HepG2 (cell line): Measurements from ENCODE around the gene GLCE. TPM values are rescaled to one million over a fixed set of nuclear protein-coding genes. Genes with fewer than 3 reads are reported as not detected.
A peak's percentile ranks its signal among the peaks of the same experiment; 100 is the strongest.

Experiments used
- ARNT ChIP-seq: fragments of 450-650 bp; IDR thresholded peaks from 2 replicates; pipeline ENCODE4 v1.6.1; 2017
- ELF1 ChIP-seq: sonication (generic); formaldehyde crosslinking; IDR thresholded peaks from 2 replicates; pipeline ENCODE4 v1.4.0; 2020; ENCODE audit warnings: missing genetic modification reagents
- EP300 ChIP-seq, 3 experiments: sonication (generic) in 1 of 3; formaldehyde crosslinking in 1 of 3; IDR thresholded peaks; 2 replicates each; pipeline versions ENCODE4 v1.5.1 to v1.6.1; 2011 to 2020; ENCODE audit warnings: low read depth in 2 of 3, low read length in 2 of 3, borderline replicate concordance in 1 of 3, improper control_type of control experiment in 1 of 3, mild to moderate bottlenecking in 1 of 3, missing genetic modification reagents in 1 of 3, moderate library complexity in 1 of 3
- KLF12 ChIP-seq: sonication (generic); formaldehyde crosslinking; IDR thresholded peaks from 2 replicates; pipeline ENCODE4 v1.4.0; 2020; ENCODE audit warnings: missing genetic modification reagents, borderline replicate concordance
- KLF6 ChIP-seq: IDR thresholded peaks from 2 replicates; pipeline ENCODE4 v1.8.0; 2016; ENCODE audit warnings: missing biosample characterization, missing genetic modification reagents
- MAFF ChIP-seq: IDR thresholded peaks from 2 replicates; pipeline ENCODE4 v1.6.1; 2011; ENCODE audit warnings: low read depth, low read length, improper control_type of control experiment
- MAFK ChIP-seq, 2 experiments: IDR thresholded peaks in 1 of 2; conservative IDR thresholded peaks in 1 of 2; 2 replicates each; pipeline ENCODE4 v1.6.1; 2011; ENCODE audit warnings: improper control_type of control experiment in 2 of 2, low read length in 2 of 2
- MXI1 ChIP-seq: IDR thresholded peaks from 3 replicates; pipeline ENCODE4 v1.6.1; 2012; ENCODE audit warnings: low read depth, low read length, inconsistent platforms, borderline replicate concordance
- RAD21 ChIP-seq: fragments of 450-650 bp; formaldehyde crosslinking; IDR thresholded peaks from 2 replicates; pipeline ENCODE4 v1.5.0; 2020; ENCODE audit warnings: mild to moderate bottlenecking
- SMYD3 ChIP-seq: sonication (generic); formaldehyde crosslinking; IDR thresholded peaks from 2 replicates; pipeline ENCODE4 v1.8.1; 2023; ENCODE audit warnings: mild to moderate bottlenecking, missing genetic modification reagents
- STAG1 ChIP-seq: sonication (generic); formaldehyde crosslinking; IDR thresholded peaks from 2 replicates; pipeline ENCODE4 v1.4.0; 2020; ENCODE audit warnings: missing genetic modification reagents
- ZBED4 ChIP-seq: sonication (generic); formaldehyde crosslinking; IDR thresholded peaks from 2 replicates; pipeline ENCODE4 v1.4.0; 2020; ENCODE audit warnings: missing genetic modification reagents, borderline replicate concordance
- ZNF24 ChIP-seq: fragments of 450-650 bp; IDR thresholded peaks from 2 replicates; pipeline ENCODE4 v1.6.1; 2017; ENCODE audit warnings: antibody characterized with exemption, mild to moderate bottlenecking
- ZNF674 ChIP-seq: sonication (generic); formaldehyde crosslinking; IDR thresholded peaks from 2 replicates; pipeline ENCODE4 v1.5.0; 2020; ENCODE audit warnings: low read depth, mild to moderate bottlenecking, missing genetic modification reagents
- polyA plus RNA-seq, 8 experiments: library from polyadenylated mRNA; depleted of rRNA in 3 of 8; stranded (reverse) in 7 of 8; unstranded in 1 of 8; fragments of >200 nt; fragmentation: Illumina TruSeq in 4 of 8; extraction: Trizol in 4 of 8; gene quantifications; 2 replicates each; pipeline versions ENCODE4 v1.2.1 to v1.2.3, GENCODE V29; 2011 to 2016; ENCODE audit warnings: low read depth in 4 of 8, missing spikeins in 1 of 8, mixed read lengths in 1 of 8; ENCODE audit not compliant: insufficient read depth in 1 of 8
- total RNA-seq, 5 experiments: library from RNA; depleted of rRNA; stranded (reverse); fragments of >200 nt; fragmentation: Illumina TruSeq; extraction: Trizol; gene quantifications; 2 replicates each; pipeline ENCODE4 v1.2.3, GENCODE V29; 2016; ENCODE audit warnings: low read depth in 1 of 5
- TF ChIP-seq, protein P1 (sequence below): sonication (generic); formaldehyde crosslinking; IDR thresholded peaks from 2 replicates; pipeline ENCODE4 v1.5.1; 2020; ENCODE audit warnings: mild to moderate bottlenecking, missing genetic modification reagents, borderline replicate concordance
- TF ChIP-seq, protein P2 (sequence below): sonication (generic); formaldehyde crosslinking; IDR thresholded peaks from 2 replicates; pipeline ENCODE4; 2020; ENCODE audit warnings: missing genetic modification reagents, mild to moderate bottlenecking, borderline replicate concordance

GLCE gene
- total and polyA plus RNA-seq, 2 of the 13 experiments (the other 11 are each of a cell fraction or from before 2014, with no cell fraction given) = 12.9 to 23.4 TPM

DNA sequence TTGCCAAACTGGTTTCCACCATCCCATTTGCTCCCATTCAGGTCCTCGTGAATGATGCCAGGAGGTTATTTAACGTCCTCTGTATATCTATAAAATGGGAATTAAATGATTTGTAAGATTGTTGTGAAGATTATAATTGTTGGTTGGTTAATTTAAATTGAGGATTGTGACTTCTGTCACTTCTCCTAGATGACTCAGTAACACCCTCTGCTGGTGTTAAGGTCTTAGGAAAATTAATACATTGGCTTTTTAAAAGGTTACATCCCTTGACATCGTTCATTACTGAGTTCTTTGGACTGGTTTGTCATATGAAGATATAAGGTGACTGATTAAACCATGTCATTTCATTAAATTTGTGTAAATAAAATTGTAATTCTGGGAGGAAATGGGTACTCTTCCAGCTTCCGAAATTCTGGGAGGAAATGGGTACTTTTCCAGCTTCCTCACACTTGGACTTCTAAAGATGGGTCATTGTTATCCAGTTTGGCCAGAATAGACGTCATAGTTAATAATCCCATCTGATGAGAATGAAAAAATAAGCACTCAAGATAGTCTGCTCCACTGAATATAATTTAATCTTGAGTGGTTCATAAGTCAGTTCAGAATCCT is 105.0 kb downstream of the GLCE start (continued):
- TF ChIP-seq, protein P1, sequence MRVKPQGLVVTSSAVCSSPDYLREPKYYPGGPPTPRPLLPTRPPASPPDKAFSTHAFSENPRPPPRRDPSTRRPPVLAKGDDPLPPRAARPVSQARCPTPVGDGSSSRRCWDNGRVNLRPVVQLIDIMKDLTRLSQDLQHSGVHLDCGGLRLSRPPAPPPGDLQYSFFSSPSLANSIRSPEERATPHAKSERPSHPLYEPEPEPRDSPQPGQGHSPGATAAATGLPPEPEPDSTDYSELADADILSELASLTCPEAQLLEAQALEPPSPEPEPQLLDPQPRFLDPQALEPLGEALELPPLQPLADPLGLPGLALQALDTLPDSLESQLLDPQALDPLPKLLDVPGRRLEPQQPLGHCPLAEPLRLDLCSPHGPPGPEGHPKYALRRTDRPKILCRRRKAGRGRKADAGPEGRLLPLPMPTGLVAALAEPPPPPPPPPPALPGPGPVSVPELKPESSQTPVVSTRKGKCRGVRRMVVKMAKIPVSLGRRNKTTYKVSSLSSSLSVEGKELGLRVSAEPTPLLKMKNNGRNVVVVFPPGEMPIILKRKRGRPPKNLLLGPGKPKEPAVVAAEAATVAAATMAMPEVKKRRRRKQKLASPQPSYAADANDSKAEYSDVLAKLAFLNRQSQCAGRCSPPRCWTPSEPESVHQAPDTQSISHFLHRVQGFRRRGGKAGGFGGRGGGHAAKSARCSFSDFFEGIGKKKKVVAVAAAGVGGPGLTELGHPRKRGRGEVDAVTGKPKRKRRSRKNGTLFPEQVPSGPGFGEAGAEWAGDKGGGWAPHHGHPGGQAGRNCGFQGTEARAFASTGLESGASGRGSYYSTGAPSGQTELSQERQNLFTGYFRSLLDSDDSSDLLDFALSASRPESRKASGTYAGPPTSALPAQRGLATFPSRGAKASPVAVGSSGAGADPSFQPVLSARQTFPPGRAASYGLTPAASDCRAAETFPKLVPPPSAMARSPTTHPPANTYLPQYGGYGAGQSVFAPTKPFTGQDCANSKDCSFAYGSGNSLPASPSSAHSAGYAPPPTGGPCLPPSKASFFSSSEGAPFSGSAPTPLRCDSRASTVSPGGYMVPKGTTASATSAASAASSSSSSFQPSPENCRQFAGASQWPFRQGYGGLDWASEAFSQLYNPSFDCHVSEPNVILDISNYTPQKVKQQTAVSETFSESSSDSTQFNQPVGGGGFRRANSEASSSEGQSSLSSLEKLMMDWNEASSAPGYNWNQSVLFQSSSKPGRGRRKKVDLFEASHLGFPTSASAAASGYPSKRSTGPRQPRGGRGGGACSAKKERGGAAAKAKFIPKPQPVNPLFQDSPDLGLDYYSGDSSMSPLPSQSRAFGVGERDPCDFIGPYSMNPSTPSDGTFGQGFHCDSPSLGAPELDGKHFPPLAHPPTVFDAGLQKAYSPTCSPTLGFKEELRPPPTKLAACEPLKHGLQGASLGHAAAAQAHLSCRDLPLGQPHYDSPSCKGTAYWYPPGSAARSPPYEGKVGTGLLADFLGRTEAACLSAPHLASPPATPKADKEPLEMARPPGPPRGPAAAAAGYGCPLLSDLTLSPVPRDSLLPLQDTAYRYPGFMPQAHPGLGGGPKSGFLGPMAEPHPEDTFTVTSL (CRISPR knock-in tag) = no peak
- 0 out of 2 replicates have a peak, but pooled peaks have one; percentile 21 for TF ChIP-seq RAD21 (CRISPR knock-in tag)
- TF ChIP-seq KLF12 = no peak
- TF ChIP-seq MAFK (conservative IDR thresholded peaks at IDR 0.05 in 1 of 2, IDR thresholded peaks at IDR 0.05 in 1 of 2; ENCODE audit: low read length in 2 of 2) = no peak
- TF ChIP-seq ZNF674 (CRISPR knock-in tag) = no peak
- TF ChIP-seq ZNF24 = no peak
- no peak for TF ChIP-seq SMYD3 (CRISPR knock-in tag)
- no peak for TF ChIP-seq MAFF
- no peak for TF ChIP-seq ZBED4 (CRISPR knock-in tag)
- no peak for TF ChIP-seq KLF6 (CRISPR knock-in tag)
- no peak for TF ChIP-seq ARNT
- TF ChIP-seq MXI1 = no peak
- TF ChIP-seq, protein P2, sequence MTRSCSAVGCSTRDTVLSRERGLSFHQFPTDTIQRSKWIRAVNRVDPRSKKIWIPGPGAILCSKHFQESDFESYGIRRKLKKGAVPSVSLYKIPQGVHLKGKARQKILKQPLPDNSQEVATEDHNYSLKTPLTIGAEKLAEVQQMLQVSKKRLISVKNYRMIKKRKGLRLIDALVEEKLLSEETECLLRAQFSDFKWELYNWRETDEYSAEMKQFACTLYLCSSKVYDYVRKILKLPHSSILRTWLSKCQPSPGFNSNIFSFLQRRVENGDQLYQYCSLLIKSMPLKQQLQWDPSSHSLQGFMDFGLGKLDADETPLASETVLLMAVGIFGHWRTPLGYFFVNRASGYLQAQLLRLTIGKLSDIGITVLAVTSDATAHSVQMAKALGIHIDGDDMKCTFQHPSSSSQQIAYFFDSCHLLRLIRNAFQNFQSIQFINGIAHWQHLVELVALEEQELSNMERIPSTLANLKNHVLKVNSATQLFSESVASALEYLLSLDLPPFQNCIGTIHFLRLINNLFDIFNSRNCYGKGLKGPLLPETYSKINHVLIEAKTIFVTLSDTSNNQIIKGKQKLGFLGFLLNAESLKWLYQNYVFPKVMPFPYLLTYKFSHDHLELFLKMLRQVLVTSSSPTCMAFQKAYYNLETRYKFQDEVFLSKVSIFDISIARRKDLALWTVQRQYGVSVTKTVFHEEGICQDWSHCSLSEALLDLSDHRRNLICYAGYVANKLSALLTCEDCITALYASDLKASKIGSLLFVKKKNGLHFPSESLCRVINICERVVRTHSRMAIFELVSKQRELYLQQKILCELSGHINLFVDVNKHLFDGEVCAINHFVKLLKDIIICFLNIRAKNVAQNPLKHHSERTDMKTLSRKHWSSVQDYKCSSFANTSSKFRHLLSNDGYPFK (CRISPR knock-in tag) = no peak
- no peak for TF ChIP-seq EP300 (IDR thresholded peaks at IDR 0.05; ENCODE audit: low read depth in 2 of 2, low read length in 2 of 2)
- TF ChIP-seq EP300 (CRISPR knock-in tag; IDR thresholded peaks at IDR 0.05; ENCODE audit: borderline replicate concordance) = no peak
- TF ChIP-seq STAG1 (CRISPR knock-in tag) = peak; percentile 64
- TF ChIP-seq ELF1 (CRISPR knock-in tag) = no peak
